ENCODE data around the gene PPP2R5A.
A peak's percentile ranks its signal among the peaks of the same experiment; 100 is the strongest.

Gene PPP2R5A

GRCh38 chr1:212267017-212267416 is 18.2 kb upstream of the PPP2R5A start:
- Histone ChIP-seq H3K9me3 (ENCODE audit: control insufficient read depth in 5 of 5, low read length in 5 of 5) (no peaks in the 10 kb centered on the region), H3K4me1 (ENCODE audit: control insufficient read depth in 5 of 5, insufficient read depth in 5 of 5, low read length in 5 of 5) (no peaks in the 10 kb centered on the region), H3K4me3 (ENCODE audit: low read depth in 1 of 5, low read length in 5 of 5) (no peak overlapping the region), H3K27me3 (ENCODE audit: control insufficient read depth in 5 of 5, insufficient read depth in 4 of 5, low read length in 5 of 5) (no peaks in the 10 kb centered on the region), H3K27ac (ENCODE audit: low read depth, low read length) (no peak overlapping the region), H3K9ac (ENCODE audit: low read length in 5 of 5) (no peak overlapping the region), H3K36me3 (ENCODE audit: control insufficient read depth in 5 of 5, insufficient read depth in 5 of 5, low read length in 5 of 5) (no peaks in the 10 kb centered on the region)

- Histone ChIP-seq H3K27me3 (ENCODE audit: control insufficient read depth in 5 of 5, insufficient read depth in 4 of 5, low read length in 5 of 5) (no peaks in the 10 kb centered on the region), H3K4me3 (ENCODE audit: low read depth in 1 of 5, low read length in 5 of 5) (no peak overlapping the region), H3K4me1 (ENCODE audit: control insufficient read depth in 5 of 5, insufficient read depth in 5 of 5, low read length in 5 of 5) (peaks cover 0 to 4% (median 0%) of the 10 kb centered on the region in 5 donors), H3K27ac (ENCODE audit: low read depth, low read length) (no peak overlapping the region), H3K9ac (ENCODE audit: low read length in 5 of 5) (no peak overlapping the region), H3K9me3 (ENCODE audit: control insufficient read depth in 5 of 5, low read length in 5 of 5) (no peaks in the 10 kb centered on the region), H3K36me3 (ENCODE audit: control insufficient read depth in 5 of 5, insufficient read depth in 5 of 5, low read length in 5 of 5) (no peaks in the 10 kb centered on the region)
These were observed 17.8 kb upstream of the PPP2R5A start for GRCh38 chr1:212267460-212267859.

GRCh38 chr1:212269306-212269705 is 15.9 kb upstream of the PPP2R5A start:
- Histone ChIP-seq H3K4me3 (ENCODE audit: low read depth in 1 of 5, low read length in 5 of 5) (no peak overlapping the region), H3K9ac (ENCODE audit: low read length in 5 of 5) (no peak overlapping the region), H3K27ac (ENCODE audit: low read depth, low read length) (no peak overlapping the region), H3K36me3 (ENCODE audit: control insufficient read depth in 5 of 5, insufficient read depth in 5 of 5, low read length in 5 of 5) (no peaks in the 10 kb centered on the region), H3K27me3 (ENCODE audit: control insufficient read depth in 5 of 5, insufficient read depth in 4 of 5, low read length in 5 of 5) (no peaks in the 10 kb centered on the region), H3K9me3 (ENCODE audit: control insufficient read depth in 5 of 5, low read length in 5 of 5) (no peaks in the 10 kb centered on the region), H3K4me1 (ENCODE audit: control insufficient read depth in 5 of 5, insufficient read depth in 5 of 5, low read length in 5 of 5) (peaks cover 0 to 7% (median 0%) of the 10 kb centered on the region in 5 donors)

- Histone ChIP-seq H3K27me3 (ENCODE audit: control insufficient read depth in 5 of 5, insufficient read depth in 4 of 5, low read length in 5 of 5) (no peaks in the 10 kb centered on the region), H3K9ac (ENCODE audit: low read length in 5 of 5) (no peak overlapping the region), H3K36me3 (ENCODE audit: control insufficient read depth in 5 of 5, insufficient read depth in 5 of 5, low read length in 5 of 5) (no peaks in the 10 kb centered on the region), H3K9me3 (ENCODE audit: control insufficient read depth in 5 of 5, low read length in 5 of 5) (no peaks in the 10 kb centered on the region), H3K4me1 (ENCODE audit: control insufficient read depth in 5 of 5, insufficient read depth in 5 of 5, low read length in 5 of 5) (peaks cover 0 to 7% (median 0%) of the 10 kb centered on the region in 5 donors), H3K4me3 (ENCODE audit: low read depth in 1 of 5, low read length in 5 of 5) (no peak overlapping the region), H3K27ac (ENCODE audit: low read depth, low read length) (no peak overlapping the region)
These were observed 14.6 kb upstream of the PPP2R5A start for GRCh38 chr1:212270564-212270963.

GRCh38 chr1:212271234-212271633 is 14.0 kb upstream of the PPP2R5A start:
- Histone ChIP-seq H3K36me3 (ENCODE audit: control insufficient read depth in 5 of 5, insufficient read depth in 5 of 5, low read length in 5 of 5) (no peaks in the 10 kb centered on the region), H3K4me3 (ENCODE audit: low read depth in 1 of 5, low read length in 5 of 5) (no peak overlapping the region), H3K9me3 (ENCODE audit: control insufficient read depth in 5 of 5, low read length in 5 of 5) (no peaks in the 10 kb centered on the region), H3K4me1 (ENCODE audit: control insufficient read depth in 5 of 5, insufficient read depth in 5 of 5, low read length in 5 of 5) (peaks cover 0 to 7% (median 0%) of the 10 kb centered on the region in 5 donors), H3K9ac (ENCODE audit: low read length in 5 of 5) (no peak overlapping the region), H3K27ac (ENCODE audit: low read depth, low read length) (no peak overlapping the region), H3K27me3 (ENCODE audit: control insufficient read depth in 5 of 5, insufficient read depth in 4 of 5, low read length in 5 of 5) (no peaks in the 10 kb centered on the region)

- Histone ChIP-seq H3K36me3 (ENCODE audit: control insufficient read depth in 5 of 5, insufficient read depth in 5 of 5, low read length in 5 of 5) (no peaks in the 10 kb centered on the region), H3K9ac (ENCODE audit: low read length in 5 of 5) (no peak overlapping the region), H3K4me3 (ENCODE audit: low read depth in 1 of 5, low read length in 5 of 5) (no peak overlapping the region), H3K4me1 (ENCODE audit: control insufficient read depth in 5 of 5, insufficient read depth in 5 of 5, low read length in 5 of 5) (peaks cover 0 to 7% (median 0%) of the 10 kb centered on the region in 5 donors), H3K27ac (ENCODE audit: low read depth, low read length) (no peak overlapping the region), H3K27me3 (ENCODE audit: control insufficient read depth in 5 of 5, insufficient read depth in 4 of 5, low read length in 5 of 5) (no peaks in the 10 kb centered on the region), H3K9me3 (ENCODE audit: control insufficient read depth in 5 of 5, low read length in 5 of 5) (no peaks in the 10 kb centered on the region)
These were observed 13.3 kb upstream of the PPP2R5A start for GRCh38 chr1:212271823-212272485.

- H3K27ac ChIP-seq (ENCODE audit: low read depth, low read length): no peak overlapping the region
- no peak overlapping the region for H3K9ac ChIP-seq (ENCODE audit: low read length in 5 of 5)
- no peaks in the 10 kb centered on the region for H3K27me3 ChIP-seq (ENCODE audit: control insufficient read depth in 5 of 5, insufficient read depth in 4 of 5, low read length in 5 of 5)
- peaks cover 0 to 21% (median 11%) of the 10 kb centered on the region in 5 donors for H3K4me1 ChIP-seq (ENCODE audit: control insufficient read depth in 5 of 5, insufficient read depth in 5 of 5, low read length in 5 of 5)
- H3K36me3 ChIP-seq (ENCODE audit: control insufficient read depth in 5 of 5, insufficient read depth in 5 of 5, low read length in 5 of 5): no peaks in the 10 kb centered on the region
- H3K4me3 ChIP-seq (ENCODE audit: low read depth in 1 of 5, low read length in 5 of 5): no peak overlapping the region
- H3K9me3 ChIP-seq (ENCODE audit: control insufficient read depth in 5 of 5, low read length in 5 of 5): no peaks in the 10 kb centered on the region
These were observed 3.6 kb upstream of the PPP2R5A start for GRCh38 chr1:212281590-212281989.

GRCh38 chr1:212283741-212284140 is 1.5 kb upstream of the PPP2R5A start:
- H3K36me3 ChIP-seq (ENCODE audit: control insufficient read depth in 5 of 5, insufficient read depth in 5 of 5, low read length in 5 of 5): no peaks in the 10 kb centered on the region
- H3K4me1 ChIP-seq (ENCODE audit: control insufficient read depth in 5 of 5, insufficient read depth in 5 of 5, low read length in 5 of 5): peaks cover 0 to 39% (median 29%) of the 10 kb centered on the region in 5 donors
- H3K9me3 ChIP-seq (ENCODE audit: control insufficient read depth in 5 of 5, low read length in 5 of 5): no peaks in the 10 kb centered on the region
- H3K27me3 ChIP-seq (ENCODE audit: control insufficient read depth in 5 of 5, insufficient read depth in 4 of 5, low read length in 5 of 5): no peaks in the 10 kb centered on the region
- H3K27ac ChIP-seq (ENCODE audit: low read depth, low read length): peak overlapping the region; percentile 95
- peak overlapping the region; percentile 33 to 100 (median 86) for H3K4me3 ChIP-seq (ENCODE audit: low read depth in 1 of 5, low read length in 5 of 5)
- peak overlapping the region in 2 of 5 donors; percentile 71 to 89 for H3K9ac ChIP-seq (ENCODE audit: low read length in 5 of 5)

GRCh38 chr1:212284332-212284743 is 872 bp upstream of the PPP2R5A start:
- H3K4me3 ChIP-seq (ENCODE audit: low read depth in 1 of 5, low read length in 5 of 5): peak overlapping the region; percentile 66 to 100 (median 86)
- H3K27ac ChIP-seq (ENCODE audit: low read depth, low read length): peak overlapping the region; percentile 95
- no peaks in the 10 kb centered on the region for H3K36me3 ChIP-seq (ENCODE audit: control insufficient read depth in 5 of 5, insufficient read depth in 5 of 5, low read length in 5 of 5)
- peak overlapping the region; percentile 13 to 95 (median 87) for H3K9ac ChIP-seq (ENCODE audit: low read length in 5 of 5)
- no peaks in the 10 kb centered on the region for H3K27me3 ChIP-seq (ENCODE audit: control insufficient read depth in 5 of 5, insufficient read depth in 4 of 5, low read length in 5 of 5)
- H3K4me1 ChIP-seq (ENCODE audit: control insufficient read depth in 5 of 5, insufficient read depth in 5 of 5, low read length in 5 of 5): peaks cover 0 to 43% (median 35%) of the 10 kb centered on the region in 5 donors
- H3K9me3 ChIP-seq (ENCODE audit: control insufficient read depth in 5 of 5, low read length in 5 of 5): no peaks in the 10 kb centered on the region

- Histone ChIP-seq H3K4me3 (ENCODE audit: low read depth in 1 of 5, low read length in 5 of 5) (peak overlapping the region; percentile 84 to 100 (median 99)), H3K9ac (ENCODE audit: low read length in 5 of 5) (peak overlapping the region; percentile 76 to 99 (median 95)), H3K27ac (ENCODE audit: low read depth, low read length) (peak overlapping the region; percentile 96), H3K9me3 (ENCODE audit: control insufficient read depth in 5 of 5, low read length in 5 of 5) (no peaks in the 10 kb centered on the region), H3K36me3 (ENCODE audit: control insufficient read depth in 5 of 5, insufficient read depth in 5 of 5, low read length in 5 of 5) (no peaks in the 10 kb centered on the region), H3K27me3 (ENCODE audit: control insufficient read depth in 5 of 5, insufficient read depth in 4 of 5, low read length in 5 of 5) (no peaks in the 10 kb centered on the region), H3K4me1 (ENCODE audit: control insufficient read depth in 5 of 5, insufficient read depth in 5 of 5, low read length in 5 of 5) (peaks cover 0 to 59% (median 50%) of the 10 kb centered on the region in 5 donors)
These were observed 710 bp downstream of the PPP2R5A start for GRCh38 chr1:212285685-212286555.
